Pancreas (tissue), 10 donors: ENCODE results near the gene CATSPERD. TPM values are rescaled to one million over a fixed set of nuclear protein-coding genes. Genes with fewer than 3 reads are reported as not detected.

Source experiments
- ATAC-seq, 4 donors: fragments of 200-7000 bp; cut with Tn5 transposase; one replicate each; pipeline versions ENCODE4 v1.8.0 to v1.9.1; 2020; ENCODE audit warnings: mild to moderate bottlenecking in 4 of 4, moderate library complexity in 4 of 4
- DNase-seq, 6 donors: peaks; one replicate each; pipeline ENCODE4 v3.0.0-alpha.2; 2020
- FAIRE-seq: peaks from 2 replicates; lab custom pipeline; 2012; peaks lifted over from hg19 to GRCh38; lab: Jason Lieb, UNC
- H3K27ac ChIP-seq, 4 donors: fragments of 200-600 bp; sonication (generic); 1 replicate in 3 of 4; 2 replicates in 1 of 4; pipeline versions ENCODE4 v1.5.0 to v1.8.0; 2020
- H3K27me3 ChIP-seq, 4 donors: fragments of 200-600 bp; one replicate each; pipeline ENCODE4 v1.8.0; 2021
- H3K36me3 ChIP-seq, 3 donors: fragments of 200-600 bp; sonication (generic) in 1 of 3; one replicate each; pipeline versions ENCODE4 v1.5.0 to v1.8.0; 2020 to 2021
- H3K4me1 ChIP-seq, 3 donors: fragments of 200-600 bp; one replicate each; pipeline ENCODE4 v1.8.0; 2021
- H3K4me3 ChIP-seq, 4 donors: fragments of 200-600 bp; sonication (generic) in 2 of 4; one replicate each; pipeline versions ENCODE4 v1.5.0 to v1.8.0; 2020 to 2021
- H3K9me3 ChIP-seq, 4 donors: fragments of 200-600 bp; one replicate each; pipeline ENCODE4 v1.8.0; 2021
- CTCF ChIP-seq, 4 donors: fragments of 200-600 bp; sonication (generic) in 3 of 4; IDR thresholded peaks; one replicate each; pipeline versions ENCODE4 v1.5.0 to v1.8.0; 2021; ENCODE audit warnings: antibody characterized with exemption in 4 of 4
- WGBS, 2 donors: extraction: QIAGEN DNeasy Blood & Tissue Kit; methylation state at CpG; one replicate each; pipeline ENCODE4 v1.1.7; 2013; 5-methylcytosine and 5-hydroxymethylcytosine counted together
- intact Hi-C, 3 donors: fragments of 100-400 bp; cut with DNase I; formaldehyde crosslinking; loops; one replicate each; pipeline versions ENCODE4 v1.11.1 to v1.14.2; 2022
- polyA plus RNA-seq, 2 donors: library from polyadenylated mRNA; stranded (reverse); fragments of 200-250 nt; gene quantifications; one replicate each; pipeline ENCODE4 v1.2.3, GENCODE V29; 2013
- total RNA-seq, 6 donors: library from RNA; stranded (reverse); fragmentation: NEBNext Ultra II Directional in 4 of 6; extraction: Animal tissue kit (Norgen Biotek cat#: 25700) in 4 of 6; gene quantifications; one replicate each; pipeline versions ENCODE4 v1.2.1 to v1.2.4, GENCODE V29; 2021 to 2023
- donor health status: healthy with polysubstance abuse.
- donor health status: DM: no; HTN: no; CAD: no; lungs with moderate emphysema.
- donor health status: DM: no; HTN: no; CAD: no.
- donor health status: control.
- donor health status: control.
- donor health status: Bipolar disorder and iron deficiency.
- donor health status: DM: yes; HTN: yes; CAD: no.
- donor health status: DM: no; HTN: no; CAD: no.
- donor health status: DM: no; HTN: no; CAD: no.
- donor health status: DM: yes; HTN: yes; CAD: no.

The CATSPERD gene
- total and polyA plus RNA-seq, 8 donors = not detected

- H3K27ac ChIP-seq = no peak overlapping the region
- FAIRE-seq (no peak), ATAC-seq (peak in 1 of 4 donors; percentile 2), DNase-seq (peak in 1 of 6 donors; percentile 78)
- no peaks in the 10 kb centered on the region for H3K9me3 ChIP-seq
- intact Hi-C loops = no loop called here
- H3K4me3 ChIP-seq = no peak overlapping the region
- no peaks in the 10 kb centered on the region for H3K27me3 ChIP-seq
- TF ChIP-seq CTCF (IDR thresholded peaks at IDR 0.05) = no peak
- H3K4me1 ChIP-seq = no peaks in the 10 kb centered on the region
- peaks cover 5 to 34% (median 17%) of the 10 kb centered on the region in 3 donors for H3K36me3 ChIP-seq
- WGBS, 2 donors = 79 to 87% methylated on average over 48 of the region's 48 CpGs
These were observed 62.8 kb downstream of the CATSPERD start for GRCh38 chr19:5782945-5783919.

GRCh38 chr19:5784581-5785147 is 64.2 kb downstream of the CATSPERD start, which contains the start of gene PRR22:
Gene PRR22, minus strand, starts transcription at chr19:5784746. Its CDS starts 86 bp downstream, at chr19:5784660.
- no peak for FAIRE-seq
- no peak for TF ChIP-seq CTCF (IDR thresholded peaks at IDR 0.05)
- no peaks in the 10 kb centered on the region for H3K9me3 ChIP-seq
- no peaks in the 10 kb centered on the region for H3K4me1 ChIP-seq
- intact Hi-C loops = no loop called here
- peaks cover 9 to 48% (median 26%) of the 10 kb centered on the region in 3 donors for H3K36me3 ChIP-seq
- H3K27ac ChIP-seq = no peak within 1 kb of the TSS
- H3K4me3 ChIP-seq = no peak within 1 kb of the TSS
- 88 to 90% methylated on average over 15 of the region's 15 CpGs for WGBS, 2 donors
- peak in 1 of 6 donors; percentile 12 for DNase-seq
- no peaks in the 10 kb centered on the region for H3K27me3 ChIP-seq
- no peak for ATAC-seq

- H3K4me1 ChIP-seq = peaks cover 0 to 2% (median 0%) of the 10 kb centered on the region in 3 donors
- DNase-seq = no peak
- peaks cover 9 to 51% (median 31%) of the 10 kb centered on the region in 3 donors for H3K36me3 ChIP-seq
- no peak for ATAC-seq
- no peak overlapping the region for H3K27ac ChIP-seq
- FAIRE-seq = no peak
- no peak overlapping the region for H3K4me3 ChIP-seq
- intact Hi-C loops = no loop called here
- WGBS, 2 donors = 95 to 96% methylated on average over 36 to 37 of the region's 37 CpGs
- TF ChIP-seq CTCF (IDR thresholded peaks at IDR 0.05) = no peak
- H3K27me3 ChIP-seq = no peaks in the 10 kb centered on the region
- H3K9me3 ChIP-seq = no peaks in the 10 kb centered on the region
These were observed 65.0 kb downstream of the CATSPERD start for GRCh38 chr19:5785423-5785822.

- H3K27ac ChIP-seq = no peak overlapping the region
- H3K4me3 ChIP-seq = no peak overlapping the region
- H3K27me3 ChIP-seq = no peaks in the 10 kb centered on the region
- ATAC-seq (no peak), FAIRE-seq (no peak), DNase-seq (peak in 1 of 6 donors; percentile 51)
- intact Hi-C loops = no loop called here
- 89 to 92% methylated on average over 43 to 44 of the region's 44 CpGs for WGBS, 2 donors
- H3K4me1 ChIP-seq = peaks cover 0 to 5% (median 0%) of the 10 kb centered on the region in 3 donors
- no peaks in the 10 kb centered on the region for H3K9me3 ChIP-seq
- no peak for TF ChIP-seq CTCF (IDR thresholded peaks at IDR 0.05)
- H3K36me3 ChIP-seq = peaks cover 9 to 51% (median 31%) of the 10 kb centered on the region in 3 donors
These were observed 66.4 kb downstream of the CATSPERD start for GRCh38 chr19:5786593-5787408.
